OCI-LY3 (cell line): ENCODE results near the gene RPS6KA1.

Experiments used
- CTCF ChIP-seq: fragments of 200-600, 300-600 bp; sonication (generic); IDR thresholded peaks from 2 replicates; pipeline ENCODE4 v1.5.1; 2014; ENCODE audit warnings: antibody characterized with exemption, low read length, low read depth
- EZH2phosphoT487 ChIP-seq: fragments of 200-600 bp; shearing (Covaris generic); IDR thresholded peaks from 2 replicates; pipeline ENCODE4 v1.6.1; 2018; ENCODE audit warnings: antibody characterized with exemption, mixed run types, low read depth

DNA sequence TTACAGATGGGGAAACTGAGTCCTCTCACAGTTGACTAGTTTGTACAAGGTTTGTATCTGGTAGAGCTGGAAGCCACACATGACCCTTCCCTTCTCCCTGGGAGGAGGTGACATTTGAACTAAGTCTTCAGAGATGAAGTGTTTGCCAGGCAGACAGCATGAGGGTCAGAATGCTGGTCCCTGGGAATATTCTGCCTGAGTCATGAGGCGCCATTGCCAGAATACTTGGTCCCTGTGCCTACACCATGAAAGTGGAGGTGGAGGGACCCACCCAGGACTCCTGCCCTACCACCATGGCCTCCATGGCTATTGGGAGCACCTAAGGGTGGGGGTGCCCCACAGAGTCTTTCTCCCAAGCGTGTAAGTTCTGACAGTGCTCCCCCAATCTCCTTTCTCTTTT lies 7.0 kb downstream of the RPS6KA1 start:
- no peak for TF ChIP-seq CTCF
- no peak for TF ChIP-seq EZH2phosphoT487
